ENCODE measurements around the gene MRTFB.

DNA sequence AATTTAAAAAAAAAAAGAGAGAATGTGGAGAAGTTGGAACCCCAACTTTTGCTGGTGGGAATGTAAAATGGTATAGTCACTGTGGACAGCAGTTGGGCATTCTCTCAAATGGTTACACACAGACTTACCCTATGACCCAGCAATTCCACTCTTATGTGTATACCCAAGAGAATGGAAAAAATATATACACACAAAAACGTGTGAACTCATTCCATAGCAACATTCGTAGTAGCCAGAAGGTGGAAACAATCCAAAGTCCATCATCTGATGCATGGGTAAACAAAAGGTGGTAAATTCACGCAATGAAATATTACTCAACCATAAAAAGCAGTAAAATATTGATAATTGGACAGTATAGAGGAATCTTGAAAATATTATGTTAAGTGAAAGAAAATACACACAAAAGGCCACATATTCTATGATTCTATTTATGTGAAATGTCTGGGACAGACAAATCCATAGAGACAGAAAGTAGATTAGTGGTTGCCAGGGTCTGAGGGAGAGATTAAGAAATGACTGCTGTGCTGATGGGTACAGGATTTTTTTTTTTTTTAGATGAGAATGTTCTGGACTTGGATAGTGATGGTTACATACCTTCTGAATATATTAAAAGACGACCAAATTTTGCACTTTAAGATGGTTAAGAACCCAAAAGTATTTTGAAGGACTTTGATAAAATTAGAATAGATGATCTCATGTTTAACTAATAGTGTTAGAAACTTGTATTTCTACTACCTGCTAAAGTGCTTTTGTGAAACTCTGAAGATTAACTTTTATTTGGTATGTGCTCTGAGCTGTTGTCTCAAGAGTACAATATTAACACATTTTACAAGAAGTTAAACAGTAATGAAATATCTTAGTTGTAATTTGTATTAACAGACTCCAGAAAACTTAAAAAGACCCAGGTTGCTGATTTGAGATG lies 60.9 kb downstream of the MRTFB start:
- TF ChIP-seq, protein P1, sequence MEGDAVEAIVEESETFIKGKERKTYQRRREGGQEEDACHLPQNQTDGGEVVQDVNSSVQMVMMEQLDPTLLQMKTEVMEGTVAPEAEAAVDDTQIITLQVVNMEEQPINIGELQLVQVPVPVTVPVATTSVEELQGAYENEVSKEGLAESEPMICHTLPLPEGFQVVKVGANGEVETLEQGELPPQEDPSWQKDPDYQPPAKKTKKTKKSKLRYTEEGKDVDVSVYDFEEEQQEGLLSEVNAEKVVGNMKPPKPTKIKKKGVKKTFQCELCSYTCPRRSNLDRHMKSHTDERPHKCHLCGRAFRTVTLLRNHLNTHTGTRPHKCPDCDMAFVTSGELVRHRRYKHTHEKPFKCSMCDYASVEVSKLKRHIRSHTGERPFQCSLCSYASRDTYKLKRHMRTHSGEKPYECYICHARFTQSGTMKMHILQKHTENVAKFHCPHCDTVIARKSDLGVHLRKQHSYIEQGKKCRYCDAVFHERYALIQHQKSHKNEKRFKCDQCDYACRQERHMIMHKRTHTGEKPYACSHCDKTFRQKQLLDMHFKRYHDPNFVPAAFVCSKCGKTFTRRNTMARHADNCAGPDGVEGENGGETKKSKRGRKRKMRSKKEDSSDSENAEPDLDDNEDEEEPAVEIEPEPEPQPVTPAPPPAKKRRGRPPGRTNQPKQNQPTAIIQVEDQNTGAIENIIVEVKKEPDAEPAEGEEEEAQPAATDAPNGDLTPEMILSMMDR (conservative IDR thresholded peaks at IDR 0.05 in 1 of 2, IDR thresholded peaks at IDR 0.05 in 1 of 2; ENCODE audit: low read depth in 1 of 2, low read length in 2 of 2): no peak
- TF ChIP-seq EZH2 (IDR thresholded peaks at IDR 0.05; ENCODE audit: low read length, missing control alignments): no peak

Measured in fibroblast of lung (primary cell).